Stimulated activated CD4-positive, alpha-beta T cell treated with anti-CD3 and anti-CD28 coated beads, Interleukin-4, amount 100 ng/mL, for 1 hour (primary cell): ENCODE measurements around the gene VPS35L.

Source experiments
- DNase-seq: peaks from one replicate; pipeline ENCODE4 v3.0.0-alpha.2; 2020

Gene VPS35L

DNA sequence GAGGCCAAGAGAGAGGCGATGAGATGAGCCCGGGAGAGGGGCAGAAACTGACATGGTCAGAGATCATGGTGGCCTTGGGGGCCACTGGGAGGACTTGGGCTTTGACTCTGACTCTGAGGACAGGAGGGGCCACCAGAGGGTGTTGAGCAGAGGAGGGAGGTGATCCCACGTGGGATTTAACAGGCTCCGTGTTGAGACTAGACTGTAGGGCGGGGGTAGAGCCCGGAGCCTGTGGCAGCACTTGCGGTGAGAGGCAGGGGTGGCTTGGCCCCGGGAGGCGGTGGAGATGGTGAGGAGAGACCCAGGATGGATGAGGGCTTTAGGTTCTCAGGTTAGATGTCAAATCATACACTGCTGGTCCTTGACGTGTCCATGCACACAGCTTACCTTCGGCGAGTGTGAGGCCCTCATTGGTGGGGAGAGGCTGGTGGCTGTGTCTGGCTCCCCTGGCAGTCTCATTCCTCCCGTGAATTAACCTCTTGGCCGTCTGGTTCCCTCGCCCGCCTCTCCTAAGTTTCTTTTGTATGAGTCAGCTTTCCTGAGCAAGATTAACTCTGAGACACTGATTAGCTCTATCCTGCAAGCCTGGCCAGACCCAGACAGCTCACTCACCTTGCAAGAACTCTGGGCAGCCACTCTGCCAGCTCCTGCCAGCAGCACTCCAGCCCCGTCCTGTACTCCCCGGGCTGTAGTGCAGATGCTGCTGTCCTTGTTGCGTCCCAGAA lies 39.7 kb downstream of the VPS35L start:
- DNase-seq: no peak

DNA sequence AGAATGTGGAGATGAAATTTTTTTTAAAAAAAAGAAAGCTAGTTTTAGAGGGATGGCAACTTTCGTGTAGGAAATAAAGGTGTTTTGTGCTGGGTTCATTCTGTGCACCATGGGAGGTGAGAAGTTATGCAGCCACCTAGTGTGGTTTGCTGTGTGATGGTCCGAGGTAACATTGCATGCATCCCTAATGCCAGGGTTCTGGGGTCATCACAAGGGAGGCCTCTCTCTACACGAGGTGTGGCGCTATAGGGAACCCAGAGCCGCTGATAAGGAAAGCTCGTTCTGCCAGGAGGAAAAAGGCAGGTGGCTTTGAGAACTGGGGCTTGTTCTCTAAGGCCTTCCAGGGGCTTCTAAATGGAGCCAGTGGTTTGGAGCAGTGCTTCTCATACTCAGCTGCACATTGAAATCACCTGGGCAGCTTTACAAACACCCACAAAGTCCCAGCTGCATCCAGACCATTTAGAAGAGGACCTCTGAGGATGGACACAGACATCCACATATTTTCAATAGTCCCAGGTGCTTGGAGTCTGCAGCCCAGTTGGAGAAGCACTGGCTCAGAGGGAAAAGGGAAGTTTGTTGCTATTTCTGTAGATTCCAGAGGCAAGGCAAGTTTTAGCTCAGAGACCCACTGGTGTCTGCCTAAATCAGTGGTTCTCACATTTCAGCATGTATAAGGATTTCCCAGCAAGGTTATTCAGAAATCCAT lies 43.5 kb downstream of the VPS35L start:
- DNase-seq: no peak

DNA sequence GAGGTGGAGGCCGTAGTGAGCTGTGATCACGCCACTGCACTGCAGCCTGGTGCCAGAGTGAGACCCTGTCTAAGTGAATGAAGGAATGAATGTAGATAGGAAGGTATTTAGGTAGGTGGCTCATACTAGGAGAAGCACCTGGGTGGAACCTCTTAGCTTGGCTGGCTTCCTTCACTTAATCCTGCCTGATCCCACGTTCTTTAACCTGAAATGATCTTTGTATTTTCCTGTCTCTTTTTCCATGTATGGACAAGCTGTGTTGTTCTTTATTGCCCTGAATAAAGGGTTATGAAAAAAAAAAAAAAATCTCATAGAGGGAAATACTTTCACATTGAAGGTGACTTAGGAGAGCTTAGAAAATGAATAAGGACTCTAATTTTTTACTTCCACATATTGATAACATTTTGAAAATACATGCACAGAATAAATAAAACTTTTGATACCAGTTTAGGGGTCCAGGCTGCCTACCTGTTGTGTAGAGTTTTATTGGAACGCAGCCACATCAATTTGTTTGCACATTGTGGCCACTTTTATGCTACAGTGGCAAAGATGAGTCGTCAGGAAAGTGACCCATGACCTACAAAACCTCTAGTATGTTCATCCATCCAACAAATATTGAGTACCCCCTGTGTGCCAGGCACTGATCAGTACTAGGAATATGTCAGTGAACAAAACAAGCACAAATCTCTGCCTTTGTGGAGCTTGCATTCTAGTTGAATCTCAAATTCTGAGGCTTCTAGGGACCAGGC lies 44.6 kb downstream of the VPS35L start:
- DNase-seq: no peak

DNA sequence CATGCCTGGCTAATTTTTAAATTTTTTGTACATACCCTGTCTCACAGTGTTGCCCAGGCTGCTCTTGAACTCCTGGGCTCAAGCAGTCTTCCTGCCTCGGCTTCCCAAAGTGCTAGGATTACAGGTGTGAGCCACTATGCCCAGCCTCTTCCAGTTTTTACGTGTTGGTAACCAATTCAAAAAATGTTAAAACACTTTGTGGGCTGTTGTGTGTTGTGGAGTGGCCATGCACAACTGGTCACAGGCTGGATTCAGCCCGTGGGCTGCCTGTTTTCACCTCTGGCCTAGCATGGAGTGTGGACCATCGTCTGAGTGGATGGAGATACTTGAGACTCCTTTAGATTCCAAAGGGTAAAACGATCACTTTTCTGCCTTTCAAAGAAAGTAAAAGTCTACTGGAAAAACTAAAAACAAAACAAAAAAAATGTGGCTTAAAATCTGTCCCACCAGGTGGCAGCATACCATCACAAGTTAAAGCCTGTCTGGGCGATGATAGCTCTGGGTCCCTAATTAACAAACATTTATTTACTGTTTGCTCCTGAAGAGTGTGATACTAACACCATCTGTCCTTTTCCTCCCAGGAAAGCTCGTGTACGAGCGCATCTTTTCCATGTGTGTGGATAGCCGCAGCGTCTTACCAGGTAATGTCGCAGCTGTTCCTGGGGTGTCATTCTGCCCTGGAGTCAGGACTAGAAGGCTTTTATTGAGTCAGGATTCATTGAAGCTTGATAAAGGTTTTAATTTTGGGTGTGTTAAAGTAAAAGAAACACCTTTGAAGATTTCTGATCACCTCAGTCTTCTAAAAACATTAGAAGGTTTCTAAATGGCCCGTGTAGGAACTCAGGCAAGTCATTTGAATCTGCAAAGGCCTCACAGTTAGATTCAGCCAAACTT lies 45.8 kb downstream of the VPS35L start:
- DNase-seq: no peak

DNA sequence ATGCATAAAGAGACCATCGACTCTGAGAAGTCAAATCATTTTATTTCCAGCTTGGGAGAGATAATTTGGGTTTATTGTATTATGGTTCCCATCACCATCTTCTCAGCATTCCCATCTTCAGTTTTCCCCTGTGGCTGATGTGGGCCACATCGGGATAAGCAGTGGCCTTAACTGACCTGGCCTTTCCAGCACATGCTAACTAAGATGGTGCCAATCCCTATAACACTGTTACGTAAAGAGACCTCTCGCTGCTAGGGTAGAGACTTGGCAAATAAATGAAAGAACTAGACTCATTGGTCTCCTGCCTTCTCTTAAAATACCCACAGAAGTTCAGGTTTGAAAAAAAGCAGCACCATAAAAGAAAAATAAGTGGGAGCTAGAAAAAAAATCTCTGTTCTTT lies 49.4 kb downstream of the VPS35L start:
- DNase-seq: no peak

DNA sequence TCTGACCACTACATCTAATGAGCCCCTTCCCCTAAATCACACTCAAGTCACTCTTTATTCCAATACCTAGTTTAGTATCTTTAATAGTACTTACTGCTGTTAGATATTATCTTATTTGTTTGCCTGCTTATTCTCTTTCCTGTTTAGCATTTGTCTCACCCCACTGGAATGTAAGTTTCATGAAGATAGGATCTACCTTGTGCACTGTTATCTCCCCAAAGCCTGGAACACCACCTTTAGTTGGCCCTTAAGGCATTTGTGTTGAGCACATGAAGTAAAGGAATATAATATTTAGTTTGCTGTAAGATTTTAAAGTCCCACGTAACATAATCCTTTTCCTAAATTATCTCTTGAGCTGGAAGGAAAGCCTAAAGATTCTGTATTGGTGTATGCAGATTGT lies 50.2 kb downstream of the VPS35L start:
- no peak for DNase-seq

DNA sequence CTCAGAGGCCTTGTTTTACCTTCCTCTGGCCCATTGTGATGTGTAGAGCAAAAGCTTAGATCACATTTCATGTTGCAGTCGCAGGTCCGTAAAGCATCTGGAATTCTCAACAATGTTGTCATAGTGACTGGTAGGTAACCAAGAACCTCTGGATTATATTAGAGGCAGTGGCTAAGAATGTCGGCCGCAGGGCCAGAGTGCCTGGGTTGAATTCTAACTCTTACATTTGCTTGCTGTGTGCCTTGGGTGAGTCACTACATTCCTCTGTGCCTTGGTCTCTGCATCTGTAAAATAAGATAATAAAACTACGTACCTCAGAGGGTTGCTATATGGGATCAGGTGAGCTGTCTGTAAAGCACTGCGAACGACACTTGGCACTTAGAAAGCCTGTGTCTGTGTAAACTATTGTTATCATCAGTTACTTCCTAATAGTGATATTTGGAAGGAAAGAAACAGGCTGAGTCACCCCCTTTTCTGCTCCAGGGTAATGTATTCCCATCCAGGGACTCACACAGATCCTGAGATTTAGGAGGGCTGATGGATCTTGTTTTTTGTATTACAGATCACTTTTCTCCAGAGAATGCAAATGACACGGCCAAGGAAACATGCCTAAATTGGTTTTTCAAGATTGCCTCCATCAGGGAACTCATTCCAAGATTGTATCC lies 52.2 kb downstream of the VPS35L start:
- no peak for DNase-seq

DNA sequence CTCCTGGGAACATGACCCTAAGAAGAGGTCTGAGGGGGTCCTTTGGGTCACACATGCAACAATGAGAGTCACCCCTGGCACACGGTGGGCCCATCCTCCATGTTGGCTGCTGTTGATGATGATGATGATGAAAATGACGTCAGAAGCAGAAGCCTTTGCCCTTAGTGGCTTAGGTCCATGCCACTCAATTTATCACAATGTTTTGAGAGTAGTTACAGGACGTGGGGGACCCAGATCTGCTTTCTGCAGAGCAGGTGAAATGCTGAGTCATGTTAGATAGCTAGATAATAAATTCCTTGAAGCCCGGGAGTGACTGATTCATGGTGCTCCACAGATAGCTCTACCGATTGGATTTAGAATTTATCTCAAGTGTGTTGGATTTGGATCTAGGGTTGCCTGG lies 53.9 kb downstream of the VPS35L start:
- DNase-seq: no peak

DNA sequence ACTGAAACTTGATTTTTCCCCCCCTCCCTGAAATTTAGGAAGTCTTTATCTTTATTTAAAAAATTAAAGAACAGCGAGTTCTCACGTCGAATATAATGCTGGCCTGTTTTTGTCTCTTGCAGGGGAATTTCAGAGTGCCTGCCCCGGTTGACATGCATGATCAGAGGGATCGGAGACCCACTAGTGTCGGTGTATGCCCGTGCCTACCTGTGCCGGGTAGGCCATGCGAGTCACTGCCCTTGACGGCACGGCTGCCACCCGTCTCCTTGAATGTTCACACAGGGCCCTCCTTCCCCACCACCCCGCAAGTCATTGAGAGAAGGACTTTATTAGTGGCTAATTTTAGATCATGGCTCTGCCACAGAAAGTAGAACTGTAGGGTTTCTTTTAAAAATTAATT lies 54.7 kb downstream of the VPS35L start:
- DNase-seq: no peak

DNA sequence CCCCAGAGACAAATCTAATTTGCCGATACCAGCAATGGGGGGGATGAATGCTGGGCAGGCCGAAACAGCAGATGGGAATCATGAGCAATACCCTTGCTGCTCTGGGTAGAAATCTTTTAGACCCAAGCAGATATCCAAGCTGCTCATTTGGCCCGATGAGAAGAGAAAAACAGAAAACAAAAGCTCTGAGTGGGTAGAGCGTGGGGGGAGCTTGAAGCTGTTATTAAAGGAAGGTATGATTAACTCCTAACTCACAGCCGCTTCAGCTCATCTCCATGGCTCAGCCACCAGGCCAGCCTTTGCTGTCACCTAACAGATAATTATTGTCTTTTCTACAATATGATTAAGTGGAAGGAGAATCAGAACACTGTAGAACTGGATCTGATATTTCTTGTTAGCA lies 58.3 kb downstream of the VPS35L start:
- DNase-seq: no peak

DNA sequence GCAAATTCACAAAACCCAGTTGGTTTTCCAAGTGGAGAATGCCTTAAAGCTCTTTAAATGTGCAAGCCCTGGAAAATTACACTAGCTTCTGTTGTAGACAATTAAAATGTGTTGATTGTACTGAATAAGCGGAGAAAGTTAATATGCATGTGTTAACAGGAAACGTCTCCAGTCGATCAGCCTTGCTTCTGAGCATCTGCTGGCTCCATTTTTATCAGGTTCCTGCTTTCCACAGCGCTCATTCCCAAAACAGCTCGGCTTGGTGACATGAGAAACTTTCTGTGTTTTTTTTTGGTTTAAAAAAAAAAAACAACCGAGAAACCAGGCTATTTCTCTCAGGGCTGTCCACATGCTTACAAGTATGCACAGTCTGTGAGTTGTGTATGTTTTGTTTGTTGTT lies 60.7 kb downstream of the VPS35L start:
- DNase-seq: no peak

DNA sequence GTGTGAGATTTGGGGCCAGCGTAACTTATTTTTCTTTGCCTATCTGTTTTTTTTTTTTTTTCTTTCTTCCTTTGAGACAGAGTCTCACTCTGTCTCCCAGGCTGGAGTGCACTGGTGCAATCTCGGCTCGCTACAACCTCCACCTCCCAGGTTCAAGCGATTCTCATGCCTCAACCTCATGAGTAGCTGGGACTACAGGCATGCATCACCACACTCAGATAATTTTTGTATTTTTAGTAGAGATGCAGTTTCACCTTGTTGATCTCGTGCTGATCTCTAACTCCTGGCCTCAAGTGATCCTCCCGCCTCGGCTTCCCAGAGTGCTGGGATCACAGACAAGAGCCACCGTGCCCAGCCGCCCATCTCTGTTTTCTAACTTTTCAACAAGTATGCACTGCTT lies 63.4 kb downstream of the VPS35L start:
- no peak for DNase-seq

DNA sequence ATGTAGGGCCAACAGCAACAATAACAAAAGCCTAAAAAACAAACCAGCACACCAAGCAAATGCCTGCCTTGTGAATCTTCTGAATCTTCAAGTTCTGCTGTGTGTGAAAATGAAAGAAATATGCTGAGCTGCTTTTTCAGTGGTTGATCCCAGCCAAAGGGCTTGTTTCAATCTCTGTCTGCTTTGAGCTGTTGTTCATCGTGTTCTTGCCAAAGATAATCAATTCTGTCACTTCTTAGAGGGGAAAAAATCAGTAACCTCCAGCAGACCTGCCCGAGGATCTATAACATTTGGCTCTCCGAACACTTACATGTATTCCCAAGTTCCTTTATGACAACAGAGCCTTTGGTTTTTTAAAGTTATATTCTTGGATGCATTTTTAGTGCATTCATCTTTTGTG lies 65.9 kb downstream of the VPS35L start:
- no peak for DNase-seq

DNA sequence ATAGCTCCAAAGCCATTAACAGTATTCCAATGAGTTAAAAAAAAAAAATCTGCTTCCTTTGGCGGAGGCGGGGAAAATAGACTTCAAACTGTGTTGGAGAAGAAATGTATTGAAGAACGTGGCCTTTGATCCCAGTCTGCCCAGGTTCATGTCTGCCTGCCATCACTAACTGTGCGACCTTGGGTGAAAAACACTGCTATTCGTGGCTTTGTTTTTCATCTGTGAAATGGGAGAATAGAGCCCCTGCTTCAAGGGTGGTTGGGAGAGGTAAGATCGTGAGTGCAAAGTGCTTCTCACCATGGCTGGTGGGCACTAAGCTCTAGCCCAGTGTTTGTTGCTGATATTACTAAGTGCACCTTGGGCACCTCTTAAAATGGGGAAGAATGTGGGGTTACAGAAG lies 69.5 kb downstream of the VPS35L start:
- DNase-seq: no peak

DNA sequence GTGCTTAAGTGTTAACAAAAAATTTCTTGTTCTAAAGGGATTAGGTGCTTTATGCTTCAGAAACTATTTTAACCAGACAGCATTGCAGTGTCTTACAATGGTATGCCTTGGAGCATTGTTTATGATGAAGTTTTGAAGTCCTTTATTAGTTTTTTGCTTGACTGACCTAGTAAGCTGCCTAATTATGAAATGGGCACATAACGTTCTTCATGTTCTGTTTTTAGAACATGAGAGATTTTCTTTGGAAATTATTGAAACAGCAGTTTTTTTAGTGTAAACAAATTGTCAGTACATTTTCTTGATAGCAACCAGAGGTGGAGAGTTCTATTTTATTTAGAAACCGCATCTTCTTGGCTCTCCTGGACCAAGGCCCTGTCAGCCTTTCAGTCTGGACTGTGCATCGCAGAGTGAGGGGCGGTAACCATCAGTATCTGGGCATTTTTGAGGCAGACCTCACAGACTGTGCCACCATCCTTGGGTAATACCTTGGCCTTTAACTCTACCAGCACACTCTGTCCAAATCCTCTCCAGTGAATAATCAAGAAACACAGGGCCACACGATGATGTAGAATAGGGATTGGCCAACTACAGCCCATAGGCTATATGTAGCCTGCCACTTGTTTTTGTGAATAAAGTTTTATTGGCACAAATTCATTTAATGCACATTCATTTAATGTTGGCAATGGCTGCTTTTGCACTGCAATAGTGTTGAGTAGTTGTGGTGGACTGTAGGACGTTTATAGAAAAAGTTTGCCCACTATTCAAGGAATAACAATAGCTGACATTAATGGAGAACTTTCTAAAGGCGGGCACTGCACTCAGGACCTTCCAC lies 81.1 kb downstream of the VPS35L start:
- DNase-seq: no peak

DNA sequence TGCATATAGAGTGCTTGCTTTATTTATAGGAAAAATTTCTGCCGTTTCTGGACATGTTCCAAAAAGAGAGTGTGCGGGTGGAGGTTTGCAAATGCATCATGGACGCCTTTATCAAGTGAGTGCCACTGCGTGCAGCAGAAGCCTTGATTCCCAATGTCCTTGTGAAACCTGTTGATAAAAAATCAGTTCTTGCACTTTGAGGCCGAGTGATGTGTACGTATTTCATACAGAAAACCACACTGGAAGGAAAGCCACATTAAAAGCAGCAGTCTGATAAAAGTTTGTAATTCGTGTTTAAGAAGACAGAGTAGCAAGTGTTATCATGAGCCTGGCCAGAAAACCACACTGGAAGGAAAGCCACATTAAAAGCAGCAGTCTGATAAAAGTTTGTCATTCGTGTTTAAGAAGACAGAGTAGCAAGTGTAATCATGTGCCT lies 84.5 kb downstream of the VPS35L start:
- no peak for DNase-seq

DNA sequence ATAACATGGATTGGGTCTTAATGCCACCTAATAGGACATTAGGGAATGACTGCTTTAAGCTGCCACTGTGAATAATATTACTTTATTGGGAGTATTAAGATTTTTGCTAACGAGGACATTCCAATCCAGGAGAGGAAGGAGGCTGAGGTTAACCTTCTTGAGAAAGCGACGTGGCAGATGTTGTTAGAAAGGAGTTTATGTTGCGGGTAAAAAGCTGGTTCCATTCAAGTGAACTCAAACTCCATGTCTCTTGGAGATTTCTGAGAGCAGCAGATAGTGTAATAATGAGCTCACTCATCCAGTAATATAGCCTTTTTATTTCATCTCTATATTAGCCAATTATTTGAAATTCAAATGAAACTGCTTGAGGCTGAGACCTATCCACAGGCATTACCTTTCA lies 87.0 kb downstream of the VPS35L start:
- no peak for DNase-seq

DNA sequence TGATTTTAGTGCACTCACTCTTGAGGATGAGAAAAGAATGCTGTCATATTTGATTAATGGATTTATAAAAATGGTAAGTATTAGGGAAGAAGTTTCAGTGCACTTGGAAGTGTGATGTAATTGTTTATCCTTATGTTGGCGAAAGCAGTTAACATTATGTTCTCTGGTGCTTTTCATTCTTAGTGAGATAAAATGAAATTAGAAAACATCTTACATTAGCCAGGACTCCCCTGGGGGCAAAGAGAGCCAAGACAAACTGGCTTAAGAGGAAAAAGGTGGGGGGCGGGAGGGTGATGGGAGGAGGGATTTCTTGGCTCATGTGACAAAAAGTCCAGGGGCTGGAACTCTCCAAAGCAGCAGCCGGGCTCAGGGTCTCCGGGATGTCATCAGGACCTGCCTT lies 89.4 kb downstream of the VPS35L start:
- no peak for DNase-seq

DNA sequence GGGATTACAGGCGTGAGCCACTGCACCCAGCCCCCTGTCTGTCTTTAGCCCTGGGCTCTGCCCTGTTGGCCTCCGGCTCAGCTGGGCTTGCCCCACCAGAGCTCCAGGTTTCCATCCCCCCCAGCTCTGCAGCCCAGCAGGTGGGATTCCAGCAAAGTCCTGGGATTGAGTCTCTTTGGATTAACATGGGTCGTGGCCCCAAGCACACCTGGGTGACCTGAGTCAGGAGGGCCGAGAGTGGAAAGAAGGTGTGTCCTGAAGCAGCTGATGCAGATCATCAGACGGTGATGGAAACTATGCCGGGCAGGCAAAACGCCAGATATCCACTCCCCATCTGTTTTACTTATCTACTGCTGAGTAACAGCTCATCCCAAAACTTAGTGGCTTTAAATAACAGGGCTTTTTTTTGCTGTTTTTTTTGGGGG lies 90.1 kb downstream of the VPS35L start:
- no peak for DNase-seq

DNA sequence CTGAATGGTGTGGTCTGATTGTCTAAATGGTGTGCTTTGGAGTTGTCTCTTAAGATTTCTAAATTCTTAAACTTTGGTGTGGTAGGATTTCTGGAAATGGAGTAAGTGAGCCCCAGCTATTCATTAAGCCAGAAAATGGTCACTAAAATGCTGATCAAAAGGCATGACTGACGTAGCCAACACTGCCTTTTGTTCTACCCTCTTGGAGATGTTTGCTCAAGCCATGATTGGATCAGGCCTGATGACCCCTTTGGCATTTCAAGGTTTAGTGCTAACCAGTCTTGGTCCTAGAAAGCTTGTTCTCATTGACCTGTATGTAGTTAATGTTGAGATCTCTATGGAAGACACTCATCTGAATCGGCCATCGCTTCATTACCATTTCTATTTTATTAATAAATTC lies 94.5 kb downstream of the VPS35L start:
- DNase-seq: no peak

DNA sequence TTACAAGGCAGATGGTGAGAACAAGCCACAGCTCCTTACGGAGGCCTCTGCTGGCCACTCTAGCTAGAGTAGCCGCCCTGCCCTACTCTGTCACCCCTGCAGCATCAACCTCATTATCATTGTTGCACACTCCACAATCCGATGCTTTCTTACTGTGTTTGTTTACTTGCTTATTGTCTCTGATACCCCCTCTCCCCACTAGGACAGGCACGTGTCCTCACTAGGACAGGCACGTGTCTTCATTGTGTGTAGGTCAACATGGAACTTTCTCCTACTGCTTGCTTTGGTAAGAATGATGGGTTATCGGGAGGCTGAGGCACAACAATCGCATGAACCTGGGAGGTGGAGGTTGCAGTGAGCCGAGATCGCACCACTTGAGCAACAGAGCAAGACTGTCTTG lies 98.6 kb downstream of the VPS35L start:
- no peak for DNase-seq
